ENCODE measurements around the gene SNRNP25.
"Not testable (repeated sequence)": the region's sequence is repeated elsewhere in the genome, so short reads cannot be mapped to it uniquely, and the experiment has no call there.

Gene SNRNP25

DNA sequence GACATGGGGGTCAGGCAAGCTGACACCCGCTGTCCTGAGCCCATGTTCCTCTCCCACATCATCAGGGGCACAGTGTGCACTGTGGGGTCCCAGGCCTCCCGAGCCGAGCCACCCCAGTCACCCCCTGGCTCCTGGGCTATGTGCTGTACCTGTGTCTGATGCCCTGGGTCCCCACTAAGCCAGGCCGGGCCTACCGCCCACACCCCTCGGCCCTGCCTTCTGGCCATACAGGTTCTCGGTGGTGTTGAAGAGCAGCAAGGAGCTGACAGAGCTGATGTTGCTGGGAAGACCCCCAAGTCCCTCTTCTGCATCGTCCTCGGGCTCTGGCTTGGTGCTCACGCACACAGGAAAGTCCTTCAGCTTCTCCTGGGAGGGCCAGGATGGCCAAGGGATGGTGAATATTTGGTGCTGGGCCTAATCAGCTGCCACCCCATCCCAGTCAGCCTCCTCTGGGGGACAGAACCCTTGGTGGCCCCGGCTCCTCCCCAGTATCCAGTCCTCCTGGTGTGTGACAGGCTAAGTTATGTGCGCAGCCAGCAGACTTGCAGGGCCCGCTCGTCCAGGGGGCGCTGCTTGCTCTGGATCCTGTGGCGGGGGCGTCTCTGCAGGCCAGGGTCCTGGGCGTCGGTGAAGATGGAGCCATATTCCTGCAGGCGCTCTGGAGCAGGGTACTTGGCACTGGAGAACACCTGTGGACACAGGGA lies 36.4 kb upstream of the SNRNP25 start:
- not testable (repeated sequence) for H2AFZ ChIP-seq (ENCODE audit: low read length); H3K27me3 ChIP-seq (ENCODE audit: control insufficient read depth in 3 of 3, insufficient read depth in 3 of 3, low read depth in 1 of 3, low read length in 3 of 3); H3K79me1 ChIP-seq (ENCODE audit: low read depth, low read length); H3K14ac ChIP-seq (ENCODE audit: low read length); H4K8ac ChIP-seq (ENCODE audit: low read depth, low read length); H2BK120ac ChIP-seq (ENCODE audit: low read depth, low read length); H3K9me3 ChIP-seq (replicated peaks in 1 of 2; ENCODE audit: control insufficient read depth in 2 of 2, insufficient read depth in 1 of 2, low read depth in 1 of 2, low read length in 2 of 2); H2AK5ac ChIP-seq (ENCODE audit: low read depth, low read length); H3K4me2 ChIP-seq (ENCODE audit: insufficient read depth, low read length, poor library complexity, severe bottlenecking); H3K27ac ChIP-seq (replicated peaks; ENCODE audit: low read length); H3K9ac ChIP-seq (ENCODE audit: low read depth, low read length, poor library complexity); H3K36me3 ChIP-seq (replicated peaks in 1 of 2; ENCODE audit: control insufficient read depth in 2 of 2, insufficient read depth in 2 of 2, low read length in 2 of 2); DNase-seq (ENCODE audit: low spot score); H3K23ac ChIP-seq (ENCODE audit: low read depth, low read length, poor library complexity); H2BK12ac ChIP-seq (ENCODE audit: low read length); H3K4ac ChIP-seq (ENCODE audit: low read length); H3K4me3 ChIP-seq (ENCODE audit: low read length in 2 of 2); H2BK5ac ChIP-seq (ENCODE audit: low read length); H3K18ac ChIP-seq (ENCODE audit: low read length); H2BK15ac ChIP-seq (ENCODE audit: low read length); H4K91ac ChIP-seq (ENCODE audit: low read depth, low read length, poor library complexity); H3K4me1 ChIP-seq (ENCODE audit: control insufficient read depth in 2 of 2, insufficient read depth in 1 of 2, low read depth in 1 of 2, low read length in 2 of 2)
- no CpG with 5 or more reads among the region's 20 CpGs for WGBS, 2 donors (ENCODE audit: extremely low coverage in 2 of 2, insufficient read length in 2 of 2, insufficient replicate concordance in 1 of 2)

DNA sequence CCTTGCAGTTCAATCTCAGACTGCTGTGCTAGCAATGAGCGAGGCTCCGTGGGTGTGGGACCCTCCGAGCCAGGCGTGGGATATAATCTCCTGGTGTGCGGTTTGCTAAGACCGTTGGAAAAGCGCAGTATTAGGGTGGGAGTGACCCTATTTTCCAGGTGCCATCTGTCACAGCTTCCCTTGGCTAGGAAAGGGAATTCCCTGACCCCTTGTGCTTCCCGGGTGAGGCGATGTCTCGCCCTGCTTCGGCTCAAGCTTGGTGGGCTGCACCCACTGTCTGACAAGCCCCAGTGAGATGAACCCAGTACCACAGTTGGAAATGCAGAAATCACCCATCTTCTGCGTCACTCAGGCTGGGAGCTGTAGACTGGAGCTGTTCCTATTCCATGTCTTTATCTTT lies 32.7 kb upstream of the SNRNP25 start:
- WGBS, 2 donors (ENCODE audit: extremely low coverage in 2 of 2, insufficient read length in 2 of 2, insufficient replicate concordance in 1 of 2) = no CpG with 5 or more reads among the region's 12 CpGs
- not testable (repeated sequence) for H3K4me3 ChIP-seq (ENCODE audit: low read length in 2 of 2); H3K79me1 ChIP-seq (ENCODE audit: low read depth, low read length); H4K8ac ChIP-seq (ENCODE audit: low read depth, low read length); H2AFZ ChIP-seq (ENCODE audit: low read length); H3K9ac ChIP-seq (ENCODE audit: low read depth, low read length, poor library complexity); H4K91ac ChIP-seq (ENCODE audit: low read depth, low read length, poor library complexity); H3K27me3 ChIP-seq (ENCODE audit: control insufficient read depth in 3 of 3, insufficient read depth in 3 of 3, low read depth in 1 of 3, low read length in 3 of 3); H2AK5ac ChIP-seq (ENCODE audit: low read depth, low read length); H3K18ac ChIP-seq (ENCODE audit: low read length); H3K9me3 ChIP-seq (replicated peaks in 1 of 2; ENCODE audit: control insufficient read depth in 2 of 2, insufficient read depth in 1 of 2, low read depth in 1 of 2, low read length in 2 of 2); H2BK15ac ChIP-seq (ENCODE audit: low read length); H3K36me3 ChIP-seq (replicated peaks in 1 of 2; ENCODE audit: control insufficient read depth in 2 of 2, insufficient read depth in 2 of 2, low read length in 2 of 2); H3K27ac ChIP-seq (replicated peaks; ENCODE audit: low read length); H2BK12ac ChIP-seq (ENCODE audit: low read length); DNase-seq (ENCODE audit: low spot score); H2BK5ac ChIP-seq (ENCODE audit: low read length); H3K4ac ChIP-seq (ENCODE audit: low read length); H3K4me1 ChIP-seq (ENCODE audit: control insufficient read depth in 2 of 2, insufficient read depth in 1 of 2, low read depth in 1 of 2, low read length in 2 of 2); H3K14ac ChIP-seq (ENCODE audit: low read length); H3K23ac ChIP-seq (ENCODE audit: low read depth, low read length, poor library complexity); H2BK120ac ChIP-seq (ENCODE audit: low read depth, low read length); H3K4me2 ChIP-seq (ENCODE audit: insufficient read depth, low read length, poor library complexity, severe bottlenecking)

DNA sequence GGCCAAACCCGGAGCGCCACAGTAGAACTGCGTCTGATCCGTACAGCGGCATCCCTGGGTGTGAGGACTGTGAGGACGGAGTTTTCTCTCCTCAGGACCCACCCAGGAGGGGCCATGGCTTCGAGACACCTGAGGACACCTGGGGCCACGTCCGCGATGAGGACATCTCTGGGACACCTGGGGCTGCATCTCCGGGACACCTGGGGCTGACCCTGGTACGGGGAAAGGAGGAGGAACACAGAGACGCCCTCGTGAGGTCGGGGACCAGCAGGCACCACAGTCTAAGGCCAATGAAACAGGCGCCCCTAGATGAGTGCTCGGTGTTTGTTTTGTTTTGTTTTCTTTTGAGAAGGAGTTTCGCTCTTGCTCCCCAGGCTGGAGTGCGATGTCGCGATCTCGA lies 29.5 kb upstream of the SNRNP25 start:
- not testable (repeated sequence) for H4K91ac ChIP-seq (ENCODE audit: low read depth, low read length, poor library complexity); H3K9ac ChIP-seq (ENCODE audit: low read depth, low read length, poor library complexity); H2AK5ac ChIP-seq (ENCODE audit: low read depth, low read length); H2BK15ac ChIP-seq (ENCODE audit: low read length); H3K36me3 ChIP-seq (replicated peaks in 1 of 2; ENCODE audit: control insufficient read depth in 2 of 2, insufficient read depth in 2 of 2, low read length in 2 of 2); DNase-seq (ENCODE audit: low spot score); H2BK5ac ChIP-seq (ENCODE audit: low read length); H3K14ac ChIP-seq (ENCODE audit: low read length); H3K9me3 ChIP-seq (replicated peaks in 1 of 2; ENCODE audit: control insufficient read depth in 2 of 2, insufficient read depth in 1 of 2, low read depth in 1 of 2, low read length in 2 of 2); H4K8ac ChIP-seq (ENCODE audit: low read depth, low read length); H3K4me1 ChIP-seq (ENCODE audit: control insufficient read depth in 2 of 2, insufficient read depth in 1 of 2, low read depth in 1 of 2, low read length in 2 of 2); H3K27ac ChIP-seq (replicated peaks; ENCODE audit: low read length); H2BK12ac ChIP-seq (ENCODE audit: low read length); H2AFZ ChIP-seq (ENCODE audit: low read length); H3K27me3 ChIP-seq (ENCODE audit: control insufficient read depth in 3 of 3, insufficient read depth in 3 of 3, low read depth in 1 of 3, low read length in 3 of 3); H2BK120ac ChIP-seq (ENCODE audit: low read depth, low read length); H3K23ac ChIP-seq (ENCODE audit: low read depth, low read length, poor library complexity); H3K4ac ChIP-seq (ENCODE audit: low read length); H3K79me1 ChIP-seq (ENCODE audit: low read depth, low read length); H3K18ac ChIP-seq (ENCODE audit: low read length); H3K4me2 ChIP-seq (ENCODE audit: insufficient read depth, low read length, poor library complexity, severe bottlenecking); H3K4me3 ChIP-seq (ENCODE audit: low read length in 2 of 2)
- no CpG with 5 or more reads among the region's 22 CpGs for WGBS, 2 donors (ENCODE audit: extremely low coverage in 2 of 2, insufficient read length in 2 of 2, insufficient replicate concordance in 1 of 2)

DNA sequence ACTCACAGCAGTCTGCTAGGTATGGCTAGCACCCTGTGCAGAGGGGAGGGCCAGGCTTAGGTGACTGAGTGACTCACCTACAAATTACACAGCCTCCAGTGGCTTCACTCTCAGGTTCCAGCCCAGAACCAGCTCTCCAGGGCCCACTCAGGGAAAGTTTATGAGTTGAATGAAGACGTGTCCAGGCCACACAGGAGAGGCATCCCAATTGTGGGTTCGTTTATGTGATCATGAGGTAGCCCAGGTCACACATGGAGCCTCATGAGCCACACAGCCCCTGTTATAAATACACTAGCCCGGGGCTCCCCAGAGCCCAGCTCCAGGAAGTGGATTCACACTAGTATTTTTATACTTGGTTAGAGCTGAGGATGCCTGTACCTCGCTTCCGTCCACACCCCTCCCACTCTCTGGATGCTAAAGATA lies 27.7 kb upstream of the SNRNP25 start:
- H3K9me3 ChIP-seq (replicated peaks in 1 of 2; ENCODE audit: control insufficient read depth in 2 of 2, insufficient read depth in 1 of 2, low read depth in 1 of 2, low read length in 2 of 2); H2AFZ ChIP-seq (ENCODE audit: low read length); H2BK15ac ChIP-seq (ENCODE audit: low read length); H4K91ac ChIP-seq (ENCODE audit: low read depth, low read length, poor library complexity); DNase-seq (ENCODE audit: low spot score); H3K4me3 ChIP-seq (ENCODE audit: low read length in 2 of 2); H4K8ac ChIP-seq (ENCODE audit: low read depth, low read length); H2BK12ac ChIP-seq (ENCODE audit: low read length); H2BK120ac ChIP-seq (ENCODE audit: low read depth, low read length); H3K4me1 ChIP-seq (ENCODE audit: control insufficient read depth in 2 of 2, insufficient read depth in 1 of 2, low read depth in 1 of 2, low read length in 2 of 2); H3K9ac ChIP-seq (ENCODE audit: low read depth, low read length, poor library complexity); H3K27ac ChIP-seq (replicated peaks; ENCODE audit: low read length); H3K4ac ChIP-seq (ENCODE audit: low read length); H3K23ac ChIP-seq (ENCODE audit: low read depth, low read length, poor library complexity); H2AK5ac ChIP-seq (ENCODE audit: low read depth, low read length); H3K79me1 ChIP-seq (ENCODE audit: low read depth, low read length); H3K36me3 ChIP-seq (replicated peaks in 1 of 2; ENCODE audit: control insufficient read depth in 2 of 2, insufficient read depth in 2 of 2, low read length in 2 of 2); H3K14ac ChIP-seq (ENCODE audit: low read length); H3K4me2 ChIP-seq (ENCODE audit: insufficient read depth, low read length, poor library complexity, severe bottlenecking); H3K18ac ChIP-seq (ENCODE audit: low read length); H3K27me3 ChIP-seq (ENCODE audit: control insufficient read depth in 3 of 3, insufficient read depth in 3 of 3, low read depth in 1 of 3, low read length in 3 of 3); H2BK5ac ChIP-seq (ENCODE audit: low read length): not testable (repeated sequence)
- no CpG with 5 or more reads among the region's 5 CpGs for WGBS, 2 donors (ENCODE audit: extremely low coverage in 2 of 2, insufficient read length in 2 of 2, insufficient replicate concordance in 1 of 2)

Data from neuronal stem cell (in vitro differentiated cells).